GM18870 (cell line): ENCODE measurements around the gene CARD14.

Experiments
- ATAC-seq: cut with Tn5 transposase; IDR thresholded peaks from one replicate; pipeline ENCODE4 v1.9.1; 2021; ENCODE audit warnings: moderate library complexity; ENCODE audit not compliant: unreplicated experiment

Gene CARD14

GRCh38 chr17:80209765-80210164 is 39.9 kb downstream of the CARD14 start:
- ATAC-seq: no peak

- no peak for ATAC-seq
Observed at GRCh38 chr17:80210348-80211108, 40.7 kb downstream of the CARD14 start.

GRCh38 chr17:80212109-80212508 is 42.3 kb downstream of the CARD14 start:
- no peak for ATAC-seq

- ATAC-seq: no peak
Observed at GRCh38 chr17:80212511-80212910, 42.7 kb downstream of the CARD14 start.

GRCh38 chr17:80212962-80213642 is 43.3 kb downstream of the CARD14 start:
- ATAC-seq: no peak

GRCh38 chr17:80213643-80213975 is 43.8 kb downstream of the CARD14 start:
- no peak for ATAC-seq

- no peak for ATAC-seq
Observed at GRCh38 chr17:80214012-80214877, 44.4 kb downstream of the CARD14 start.

GRCh38 chr17:80214878-80215210 is 45.0 kb downstream of the CARD14 start:
- ATAC-seq: no peak

GRCh38 chr17:80216473-80217456 is 46.9 kb downstream of the CARD14 start:
- ATAC-seq: no peak

- ATAC-seq: no peak
Observed at GRCh38 chr17:80217703-80218362, 48.0 kb downstream of the CARD14 start.

GRCh38 chr17:80218391-80218790 is 48.6 kb downstream of the CARD14 start:
- no peak for ATAC-seq

GRCh38 chr17:80219013-80219762 is 49.4 kb downstream of the CARD14 start:
- no peak for ATAC-seq

GRCh38 chr17:80219763-80220053 is 49.9 kb downstream of the CARD14 start:
- ATAC-seq: no peak

GRCh38 chr17:80220054-80220735 is 50.4 kb downstream of the CARD14 start, which contains the start of the genes SGSH and SLC26A11:
Gene SGSH (minus strand): TSS chr17:80220333. CDS start chr17:80220313, 20 bp downstream.
Gene SLC26A11 (plus strand): TSS chr17:80220427. CDS start chr17:80221561, 1,134 bp downstream.
- ATAC-seq: no peak

GRCh38 chr17:80220736-80221215 is 50.9 kb downstream of the CARD14 start:
- ATAC-seq: no peak

GRCh38 chr17:80221351-80222105 is 51.7 kb downstream of the CARD14 start:
- ATAC-seq: no peak

GRCh38 chr17:80222376-80223141 is 52.7 kb downstream of the CARD14 start:
- ATAC-seq: no peak
